ENCODE results near the gene CAND1.

The CAND1 gene

GRCh38 chr12:67319936-67320335 lies 50.8 kb downstream of the CAND1 start:
- no peaks in the 10 kb centered on the region for H3K4me1 ChIP-seq (ENCODE audit: control insufficient read depth, low read depth, low read length)
- peak overlapping the region; percentile 53 for H3K23ac ChIP-seq (ENCODE audit: low read length)
- no peak overlapping the region for H3K27ac ChIP-seq (ENCODE audit: low read depth, low read length)
- H2AK5ac ChIP-seq (ENCODE audit: low read length): no peak overlapping the region
- no CpG with 5 or more reads among the region's 4 CpGs for WGBS (ENCODE audit: extremely low coverage, insufficient coverage, low lambda C conversion rate)
- no peak for DNase-seq
- no peak overlapping the region for H2BK120ac ChIP-seq (ENCODE audit: low read depth, low read length)
- no peak overlapping the region for H3K4me2 ChIP-seq (ENCODE audit: low read length)
- no peak overlapping the region for H4K5ac ChIP-seq (ENCODE audit: low read length)
- H2BK15ac ChIP-seq (replicated peaks; ENCODE audit: low read depth): no peak overlapping the region
- no peak overlapping the region for H4K8ac ChIP-seq (ENCODE audit: low read depth, low read length)
- H3K18ac ChIP-seq (ENCODE audit: low read length): no peak overlapping the region
- no peaks in the 10 kb centered on the region for H3K27me3 ChIP-seq (ENCODE audit: insufficient read depth, low read length, poor library complexity)
- H3K36me3 ChIP-seq (ENCODE audit: control insufficient read depth, insufficient read depth, low read length): peaks cover 2% of the 10 kb centered on the region
- H3K56ac ChIP-seq (ENCODE audit: low read length): no peak overlapping the region
- H3K4me3 ChIP-seq (ENCODE audit: low read length): no peak overlapping the region
- no peak overlapping the region for H2BK5ac ChIP-seq (ENCODE audit: low read length)
- H3K9ac ChIP-seq (ENCODE audit: low read length): no peak overlapping the region
- no peak overlapping the region for H3K4ac ChIP-seq (ENCODE audit: low read depth, low read length)
- no peaks in the 10 kb centered on the region for H3K79me2 ChIP-seq (ENCODE audit: control insufficient read depth, insufficient read depth, low read length)
- no peaks in the 10 kb centered on the region for H3K79me1 ChIP-seq (ENCODE audit: low read length)

- Histone ChIP-seq H3K27me3 (ENCODE audit: insufficient read depth, low read length, poor library complexity) (no peaks in the 10 kb centered on the region), H3K23ac (ENCODE audit: low read length) (no peak overlapping the region), H3K4me1 (ENCODE audit: control insufficient read depth, low read depth, low read length) (no peaks in the 10 kb centered on the region), H2BK120ac (ENCODE audit: low read depth, low read length) (no peak overlapping the region), H2BK15ac (replicated peaks; ENCODE audit: low read depth) (no peak overlapping the region), H3K79me2 (ENCODE audit: control insufficient read depth, insufficient read depth, low read length) (no peaks in the 10 kb centered on the region), H2BK5ac (ENCODE audit: low read length) (no peak overlapping the region), H3K4ac (ENCODE audit: low read depth, low read length) (no peak overlapping the region), H2AK5ac (ENCODE audit: low read length) (no peak overlapping the region), H3K36me3 (ENCODE audit: control insufficient read depth, insufficient read depth, low read length) (peaks cover 2% of the 10 kb centered on the region), H3K4me3 (ENCODE audit: low read length) (no peak overlapping the region), H3K27ac (ENCODE audit: low read depth, low read length) (no peak overlapping the region), H3K9ac (ENCODE audit: low read length) (no peak overlapping the region), H4K8ac (ENCODE audit: low read depth, low read length) (no peak overlapping the region), H3K18ac (ENCODE audit: low read length) (no peak overlapping the region), H3K56ac (ENCODE audit: low read length) (no peak overlapping the region), H3K79me1 (ENCODE audit: low read length) (no peaks in the 10 kb centered on the region), H3K4me2 (ENCODE audit: low read length) (no peak overlapping the region), H4K5ac (ENCODE audit: low read length) (no peak overlapping the region)
- no CpG with 5 or more reads among the region's 3 CpGs for WGBS (ENCODE audit: extremely low coverage, insufficient coverage, low lambda C conversion rate)
- peak; percentile 73 for DNase-seq
Observed at GRCh38 chr12:67320614-67321295, 51.6 kb downstream of the CAND1 start.

- no peak for DNase-seq
- no peak overlapping the region for H3K9ac ChIP-seq (ENCODE audit: low read length)
Observed at GRCh38 chr12:67322580-67322979, 53.4 kb downstream of the CAND1 start.

GRCh38 chr12:67323007-67323406 lies 53.8 kb downstream of the CAND1 start:
- Histone ChIP-seq H3K9ac (ENCODE audit: low read length) (no peak overlapping the region), H3K56ac (ENCODE audit: low read length) (no peak overlapping the region), H3K79me1 (ENCODE audit: low read length) (no peaks in the 10 kb centered on the region), H3K4me1 (ENCODE audit: control insufficient read depth, low read depth, low read length) (no peaks in the 10 kb centered on the region), H2BK5ac (ENCODE audit: low read length) (no peak overlapping the region), H3K27me3 (ENCODE audit: insufficient read depth, low read length, poor library complexity) (no peaks in the 10 kb centered on the region), H4K8ac (ENCODE audit: low read depth, low read length) (no peak overlapping the region), H3K4me3 (ENCODE audit: low read length) (no peak overlapping the region), H2BK15ac (replicated peaks; ENCODE audit: low read depth) (no peak overlapping the region), H3K4me2 (ENCODE audit: low read length) (no peak overlapping the region), H2BK120ac (ENCODE audit: low read depth, low read length) (no peak overlapping the region), H3K4ac (ENCODE audit: low read depth, low read length) (no peak overlapping the region), H3K18ac (ENCODE audit: low read length) (no peak overlapping the region), H3K27ac (ENCODE audit: low read depth, low read length) (no peak overlapping the region), H3K36me3 (ENCODE audit: control insufficient read depth, insufficient read depth, low read length) (peaks cover 2% of the 10 kb centered on the region), H3K79me2 (ENCODE audit: control insufficient read depth, insufficient read depth, low read length) (no peaks in the 10 kb centered on the region), H4K5ac (ENCODE audit: low read length) (no peak overlapping the region), H3K23ac (ENCODE audit: low read length) (no peak overlapping the region), H2AK5ac (ENCODE audit: low read length) (no peak overlapping the region)
- WGBS (ENCODE audit: extremely low coverage, insufficient coverage, low lambda C conversion rate): no CpG with 5 or more reads among the region's 3 CpGs
- DNase-seq: no peak

More at GRCh38 chr12:67322580-67322979, 53.4 kb downstream of the CAND1 start:
- Histone ChIP-seq H3K56ac (ENCODE audit: low read length) (no peak overlapping the region), H2BK5ac (ENCODE audit: low read length) (no peak overlapping the region), H3K23ac (ENCODE audit: low read length) (no peak overlapping the region), H3K4ac (ENCODE audit: low read depth, low read length) (no peak overlapping the region), H3K27me3 (ENCODE audit: insufficient read depth, low read length, poor library complexity) (no peaks in the 10 kb centered on the region), H4K8ac (ENCODE audit: low read depth, low read length) (no peak overlapping the region), H3K4me1 (ENCODE audit: control insufficient read depth, low read depth, low read length) (no peaks in the 10 kb centered on the region), H3K4me2 (ENCODE audit: low read length) (no peak overlapping the region), H3K18ac (ENCODE audit: low read length) (no peak overlapping the region), H2BK15ac (replicated peaks; ENCODE audit: low read depth) (no peak overlapping the region), H3K79me1 (ENCODE audit: low read length) (no peaks in the 10 kb centered on the region), H3K79me2 (ENCODE audit: control insufficient read depth, insufficient read depth, low read length) (no peaks in the 10 kb centered on the region), H3K4me3 (ENCODE audit: low read length) (no peak overlapping the region), H2AK5ac (ENCODE audit: low read length) (no peak overlapping the region), H2BK120ac (ENCODE audit: low read depth, low read length) (no peak overlapping the region), H4K5ac (ENCODE audit: low read length) (no peak overlapping the region), H3K36me3 (ENCODE audit: control insufficient read depth, insufficient read depth, low read length) (peaks cover 2% of the 10 kb centered on the region), H3K27ac (ENCODE audit: low read depth, low read length) (no peak overlapping the region)
- no CpG with 5 or more reads among the region's 12 CpGs for WGBS (ENCODE audit: extremely low coverage, insufficient coverage, low lambda C conversion rate)

- Histone ChIP-seq H3K9ac (ENCODE audit: low read length) (no peak overlapping the region), H2BK15ac (replicated peaks; ENCODE audit: low read depth) (no peak overlapping the region), H3K79me2 (ENCODE audit: control insufficient read depth, insufficient read depth, low read length) (no peaks in the 10 kb centered on the region), H3K36me3 (ENCODE audit: control insufficient read depth, insufficient read depth, low read length) (no peaks in the 10 kb centered on the region), H3K23ac (ENCODE audit: low read length) (no peak overlapping the region), H2AK5ac (ENCODE audit: low read length) (no peak overlapping the region), H3K4me3 (ENCODE audit: low read length) (no peak overlapping the region), H3K4me2 (ENCODE audit: low read length) (no peak overlapping the region), H3K56ac (ENCODE audit: low read length) (no peak overlapping the region), H3K4ac (ENCODE audit: low read depth, low read length) (no peak overlapping the region), H3K18ac (ENCODE audit: low read length) (no peak overlapping the region), H3K4me1 (ENCODE audit: control insufficient read depth, low read depth, low read length) (no peaks in the 10 kb centered on the region), H2BK5ac (ENCODE audit: low read length) (no peak overlapping the region), H2BK120ac (ENCODE audit: low read depth, low read length) (no peak overlapping the region), H3K79me1 (ENCODE audit: low read length) (no peaks in the 10 kb centered on the region), H3K27ac (ENCODE audit: low read depth, low read length) (no peak overlapping the region), H4K5ac (ENCODE audit: low read length) (no peak overlapping the region), H3K27me3 (ENCODE audit: insufficient read depth, low read length, poor library complexity) (no peaks in the 10 kb centered on the region), H4K8ac (ENCODE audit: low read depth, low read length) (no peak overlapping the region)
- DNase-seq: no peak
Observed at GRCh38 chr12:67326637-67327036, 57.5 kb downstream of the CAND1 start.

- Histone ChIP-seq H3K27me3 (ENCODE audit: insufficient read depth, low read length, poor library complexity) (no peaks in the 10 kb centered on the region), H3K56ac (ENCODE audit: low read length) (no peak overlapping the region), H3K9ac (ENCODE audit: low read length) (no peak overlapping the region), H3K4ac (ENCODE audit: low read depth, low read length) (no peak overlapping the region), H2AK5ac (ENCODE audit: low read length) (no peak overlapping the region), H2BK120ac (ENCODE audit: low read depth, low read length) (no peak overlapping the region), H3K23ac (ENCODE audit: low read length) (no peak overlapping the region), H3K79me2 (ENCODE audit: control insufficient read depth, insufficient read depth, low read length) (no peaks in the 10 kb centered on the region), H3K27ac (ENCODE audit: low read depth, low read length) (no peak overlapping the region), H3K4me3 (ENCODE audit: low read length) (no peak overlapping the region), H3K4me1 (ENCODE audit: control insufficient read depth, low read depth, low read length) (no peaks in the 10 kb centered on the region), H4K8ac (ENCODE audit: low read depth, low read length) (no peak overlapping the region), H3K4me2 (ENCODE audit: low read length) (no peak overlapping the region), H4K5ac (ENCODE audit: low read length) (no peak overlapping the region), H3K79me1 (ENCODE audit: low read length) (no peaks in the 10 kb centered on the region), H3K36me3 (ENCODE audit: control insufficient read depth, insufficient read depth, low read length) (no peaks in the 10 kb centered on the region), H2BK5ac (ENCODE audit: low read length) (no peak overlapping the region), H2BK15ac (replicated peaks; ENCODE audit: low read depth) (no peak overlapping the region), H3K18ac (ENCODE audit: low read length) (no peak overlapping the region)
- no CpG with 5 or more reads among the region's 2 CpGs for WGBS (ENCODE audit: extremely low coverage, insufficient coverage, low lambda C conversion rate)
- no peak for DNase-seq
Observed at GRCh38 chr12:67327466-67327865, 58.3 kb downstream of the CAND1 start.

All from mesendoderm (in vitro differentiated cells).